ENCODE results near the gene CDC20. TPM values are rescaled to one million over a fixed set of nuclear protein-coding genes. Genes with fewer than 3 reads are reported as not detected.

CDC20 gene
- 37.7 and 171 TPM in 2 replicates for total RNA-seq

DNA sequence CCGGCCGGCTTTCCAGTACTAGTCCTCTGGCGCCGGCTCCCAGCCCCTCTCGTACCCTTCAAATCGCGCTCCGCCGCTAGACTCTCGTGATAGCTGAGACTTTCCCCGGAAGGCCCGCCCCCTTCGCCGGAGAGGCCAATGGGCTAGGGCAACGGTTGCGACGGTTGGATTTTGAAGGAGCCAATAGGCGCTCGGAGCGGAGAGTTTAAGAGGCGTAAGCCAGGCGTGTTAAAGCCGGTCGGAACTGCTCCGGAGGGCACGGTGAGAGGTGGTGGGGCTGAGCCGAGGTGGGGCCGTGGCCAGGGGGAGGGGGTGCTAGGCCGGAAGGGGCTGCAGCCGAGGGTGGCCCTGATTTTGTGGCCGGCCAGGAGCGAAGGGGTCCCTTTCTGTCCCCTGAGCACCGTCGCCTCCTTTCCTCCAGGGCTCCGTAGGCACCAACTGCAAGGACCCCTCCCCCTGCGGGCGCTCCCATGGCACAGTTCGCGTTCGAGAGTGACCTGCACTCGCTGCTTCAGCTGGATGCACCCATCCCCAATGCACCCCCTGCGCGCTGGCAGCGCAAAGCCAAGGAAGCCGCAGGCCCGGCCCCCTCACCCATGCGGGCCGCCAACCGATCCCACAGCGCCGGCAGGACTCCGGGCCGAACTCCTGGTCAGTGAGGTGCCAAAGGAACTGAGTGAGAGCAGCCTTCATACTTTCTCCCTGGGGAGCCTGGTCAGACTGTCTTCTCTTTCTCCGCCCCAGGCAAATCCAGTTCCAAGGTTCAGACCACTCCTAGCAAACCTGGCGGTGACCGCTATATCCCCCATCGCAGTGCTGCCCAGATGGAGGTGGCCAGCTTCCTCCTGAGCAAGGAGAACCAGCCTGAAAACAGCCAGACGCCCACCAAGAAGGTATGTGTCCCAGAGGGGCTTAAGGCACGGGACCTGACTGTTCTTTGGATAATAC, at the start of gene CDC20:
Gene CDC20, plus strand, starts transcription at position 236 of the 948 bp plus-strand sequence. Its CDS starts 235 bp downstream, at position 471.

DNA sequence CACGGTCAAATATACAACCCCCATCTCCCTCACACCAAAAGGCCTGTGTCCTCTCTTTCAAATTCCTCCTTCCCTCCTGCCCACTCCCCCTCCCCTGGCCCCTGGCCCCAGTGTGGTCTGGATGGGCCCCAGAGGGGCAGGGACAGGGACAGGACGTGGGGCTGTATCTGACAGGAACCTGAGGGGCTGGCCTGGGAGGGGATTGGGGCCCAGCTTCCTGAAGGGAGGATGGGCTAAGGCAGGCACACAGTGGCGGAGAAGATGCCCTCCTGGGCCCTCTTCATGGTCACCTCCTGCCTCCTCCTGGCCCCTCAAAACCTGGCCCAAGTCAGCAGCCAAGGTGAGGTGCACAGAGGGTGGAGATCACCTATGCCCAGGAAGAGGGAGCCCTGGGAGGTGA, 21.2 kb upstream of the CDC20 start, which contains the start of gene MPL:
Gene MPL, plus strand, starts transcription at position 231 of the 400 bp plus-strand sequence. Its CDS starts 31 bp downstream, at position 262.

DNA sequence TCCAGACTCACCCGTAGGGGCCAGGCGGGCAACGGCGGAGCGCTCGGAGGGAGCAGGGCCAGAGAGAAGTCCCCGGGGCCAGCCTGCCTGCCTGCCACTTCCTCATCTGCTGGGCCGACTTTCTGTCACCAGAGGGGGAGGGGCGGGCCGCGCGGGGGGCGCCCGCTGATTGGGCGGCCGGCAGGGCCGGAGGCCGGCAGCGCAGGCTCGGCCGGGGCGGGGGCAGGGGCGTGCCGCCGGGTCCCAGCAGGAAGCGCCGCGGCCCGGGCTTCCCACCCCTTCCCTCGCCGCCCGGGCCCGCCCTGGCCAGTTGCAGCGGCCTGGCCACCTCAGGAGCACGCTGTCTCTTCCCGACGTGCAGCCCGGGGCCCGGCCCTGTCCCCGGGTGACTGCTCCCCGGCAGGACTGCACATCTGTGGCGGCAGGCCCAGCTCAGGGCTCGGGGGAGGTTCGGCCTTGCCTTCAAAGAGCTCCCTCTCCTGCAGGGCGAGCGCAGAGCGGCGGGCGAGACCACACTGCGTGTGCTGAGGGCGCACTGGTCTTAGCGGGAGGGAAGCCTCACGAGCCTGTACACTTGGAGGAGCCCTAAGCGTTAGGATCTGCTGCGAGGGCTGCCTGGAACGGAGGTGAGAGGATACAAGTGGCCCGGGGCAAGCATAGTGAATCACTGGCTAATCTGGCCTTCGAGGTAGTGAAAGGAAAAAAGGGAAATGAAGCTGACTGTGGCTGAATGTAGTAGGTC, 9.3 kb downstream of the CDC20 start, which contains the start of gene ELOVL1:
Gene ELOVL1, minus strand, starts transcription at position 108 of the 742 bp plus-strand sequence. CDS start 2,402 bp downstream, outside the sequence.

DNA sequence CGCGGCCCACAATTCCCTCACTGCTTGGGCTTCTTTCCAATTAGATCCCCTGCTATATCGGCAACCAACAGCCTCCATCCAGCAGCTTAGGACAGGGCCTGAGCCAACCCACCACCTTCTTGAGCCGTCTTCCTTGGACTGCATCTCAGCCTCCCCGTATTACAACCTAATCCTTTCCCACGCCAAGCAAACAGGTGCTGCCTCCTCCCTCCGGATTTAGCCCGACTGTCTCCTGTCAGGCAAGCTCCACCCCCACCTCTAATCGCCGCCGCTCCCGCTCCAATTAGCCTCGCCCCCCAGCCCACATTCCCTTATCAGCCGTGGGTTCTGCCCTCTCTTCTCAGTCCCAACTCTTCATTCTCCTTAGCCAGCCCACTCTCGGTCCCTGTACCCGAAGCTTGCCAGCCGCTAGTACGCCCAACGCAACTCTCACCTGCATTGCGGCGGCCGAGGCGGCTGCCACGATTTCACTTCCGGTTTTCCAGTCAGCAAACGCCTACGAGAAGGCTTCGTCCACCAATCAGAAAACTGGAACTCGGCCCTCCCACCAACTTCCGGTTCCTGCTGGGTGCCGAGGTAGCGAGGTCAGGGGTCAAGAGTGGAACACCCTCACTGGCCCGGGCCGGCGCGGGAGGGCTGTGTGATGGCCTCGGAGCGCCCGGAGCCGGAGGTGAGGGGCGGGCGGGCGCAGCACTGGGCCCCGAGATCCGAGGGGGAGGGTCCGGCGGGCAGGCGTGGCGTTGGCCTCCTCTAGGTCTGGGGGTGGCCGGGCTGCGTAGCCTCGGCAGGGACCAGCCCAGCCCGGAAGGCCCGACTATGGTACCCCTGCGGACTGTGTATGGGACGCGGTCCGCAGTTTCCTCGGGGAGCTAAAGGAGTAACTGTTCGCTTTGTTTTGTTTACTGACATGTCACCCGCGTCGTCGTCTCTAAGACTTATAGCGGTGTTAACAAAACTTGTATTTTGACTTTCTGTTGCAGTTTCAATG, 30.8 kb downstream of the CDC20 start, which contains the start of the genes MED8 and SZT2:
Gene MED8, minus strand, starts transcription at position 475 of the 988 bp plus-strand sequence. Its CDS starts 36 bp downstream, at position 439.
Gene SZT2, plus strand, starts transcription at position 574 of the 988 bp plus-strand sequence. Its CDS starts 70 bp downstream, at position 644.

Other genes with a start within 250 kb of the CDC20 start
- gene EBNA1BP2, start 186.7 kb upstream of the CDC20 start, total RNA-seq = 92.6 and 174 TPM in 2 replicates
- 0.22 and 0.75 TPM in 2 replicates for gene CFAP57, start 186.7 kb upstream of the CDC20 start, total RNA-seq
- gene TMEM125, start 89.0 kb upstream of the CDC20 start, total RNA-seq = under 0.01 TPM in 1 of 2 replicates, not detected in the other
- gene C1orf210, start 73.4 kb upstream of the CDC20 start, total RNA-seq = 0.11 TPM in 1 of 2 replicates, not detected in the other
- 67.9 and 127 TPM in 2 replicates for gene TIE1, start 58.0 kb upstream of the CDC20 start, total RNA-seq
- gene MPL, start 21.2 kb upstream of the CDC20 start, total RNA-seq = not detected in 2 replicates
- gene ELOVL1, start 9.0 kb downstream of the CDC20 start, total RNA-seq = 49.9 and 51.4 TPM in 2 replicates
- 75.9 and 83.1 TPM in 2 replicates for gene MED8, start 30.8 kb downstream of the CDC20 start, total RNA-seq
- 33.3 and 34.7 TPM in 2 replicates for gene SZT2, start 30.9 kb downstream of the CDC20 start, total RNA-seq
- gene HYI, start 95.0 kb downstream of the CDC20 start, total RNA-seq = 33.6 and 46.8 TPM in 2 replicates
- gene PTPRF, start 171.9 kb downstream of the CDC20 start, total RNA-seq = 58.4 and 90.2 TPM in 2 replicates

Data from uterine smooth muscle cell (primary cell).